SK-N-SH treated with all-trans-retinoic acid at 6 μM for 48 hours (cell line): ENCODE measurements around the gene NFATC3.

Experiments
- ATAC-seq: fragments of 200-7000 bp; cut with Tn5 transposase; 3 replicates; pipeline ENCODE4 v1.9.1; 2020; ENCODE audit warnings: mild to moderate bottlenecking, moderate library complexity
- ARNTL ChIP-seq: fragments of 450-650 bp; formaldehyde crosslinking; IDR thresholded peaks from 2 replicates; pipeline ENCODE4 v1.5.0; 2020; ENCODE audit warnings: low read depth, mild to moderate bottlenecking, moderate library complexity, borderline replicate concordance
- BACH2 ChIP-seq: fragments of 250-450 bp; sonication (Bioruptor Pico); IDR thresholded peaks from 2 replicates; pipeline ENCODE4 v1.9.0; 2021; ENCODE audit warnings: mild to moderate bottlenecking, borderline replicate concordance
- CREB5 ChIP-seq: fragments of 250-450 bp; sonication (Bioruptor Pico); IDR thresholded peaks from 2 replicates; pipeline ENCODE4 v1.5.1; 2020; ENCODE audit warnings: low read depth, mild to moderate bottlenecking, moderate library complexity
- CSDC2 ChIP-seq: fragments of 250-450 bp; sonication (Bioruptor Pico); IDR thresholded peaks from 2 replicates; pipeline ENCODE4 v1.5.0; 2020; ENCODE audit warnings: mild to moderate bottlenecking, moderate library complexity
- CSRNP3 ChIP-seq: fragments of 250-450 bp; sonication (Bioruptor Pico); IDR thresholded peaks from 2 replicates; pipeline ENCODE4 v1.5.1; 2021; ENCODE audit warnings: mild to moderate bottlenecking, moderate library complexity
- ESRRG ChIP-seq: fragments of 250-450 bp; sonication (Bioruptor Pico); IDR thresholded peaks from 2 replicates; pipeline ENCODE4 v1.6.1; 2021; ENCODE audit warnings: mild to moderate bottlenecking
- GLIS3 ChIP-seq: fragments of 250-450 bp; sonication (Bioruptor Pico); IDR thresholded peaks from 2 replicates; pipeline ENCODE4 v1.5.0; 2020; ENCODE audit warnings: mild to moderate bottlenecking, moderate library complexity
- ISL1 ChIP-seq: fragments of 250-450 bp; sonication (Bioruptor Pico); IDR thresholded peaks from 2 replicates; pipeline ENCODE4 v2.1.2; 2022; ENCODE audit warnings: mild to moderate bottlenecking, moderate library complexity
- PPARA ChIP-seq: fragments of 250-450 bp; sonication (Bioruptor Pico); IDR thresholded peaks from 2 replicates; pipeline ENCODE4 v1.5.0; 2020; ENCODE audit warnings: mild to moderate bottlenecking, borderline replicate concordance
- RARB ChIP-seq: fragments of 250-450 bp; sonication (Bioruptor Pico); IDR thresholded peaks from 2 replicates; pipeline ENCODE4 v1.8.0; 2021; ENCODE audit warnings: mild to moderate bottlenecking, moderate library complexity
- SNAI2 ChIP-seq: fragments of 250-450 bp; sonication (Bioruptor Pico); IDR thresholded peaks from 2 replicates; pipeline ENCODE4 v1.5.0; 2020; ENCODE audit warnings: mild to moderate bottlenecking, moderate library complexity
- TCF4 ChIP-seq: fragments of 250-450 bp; sonication (Bioruptor Pico); IDR thresholded peaks from 2 replicates; pipeline ENCODE4 v1.8.0; 2021; ENCODE audit warnings: mild to moderate bottlenecking, moderate library complexity, borderline replicate concordance
- TOX ChIP-seq: fragments of 250-450 bp; sonication (Bioruptor Pico); IDR thresholded peaks from 2 replicates; pipeline ENCODE4 v1.8.0; 2021; ENCODE audit warnings: mild to moderate bottlenecking, moderate library complexity, borderline replicate concordance
- TSHZ2 ChIP-seq: fragments of 250-450 bp; sonication (Bioruptor Pico); IDR thresholded peaks from 2 replicates; pipeline ENCODE4 v1.5.0; 2020; ENCODE audit warnings: mild to moderate bottlenecking, moderate library complexity
- ZC3H10 ChIP-seq: fragments of 250-450 bp; sonication (Bioruptor Pico); IDR thresholded peaks from 2 replicates; pipeline ENCODE4 v1.5.1; 2021; ENCODE audit warnings: mild to moderate bottlenecking, moderate library complexity
- ZFP3 ChIP-seq: fragments of 250-450 bp; sonication (Bioruptor Pico); IDR thresholded peaks from 2 replicates; pipeline ENCODE4 v1.5.0; 2020; ENCODE audit warnings: mild to moderate bottlenecking, moderate library complexity
- ZFP30 ChIP-seq: fragments of 450-650 bp; formaldehyde crosslinking; IDR thresholded peaks from 2 replicates; pipeline ENCODE4 v1.5.0; 2022; ENCODE audit warnings: mild to moderate bottlenecking, moderate library complexity
- ZNF565 ChIP-seq: fragments of 450-650 bp; formaldehyde crosslinking; conservative IDR thresholded peaks from 2 replicates; pipeline ENCODE4 v1.5.0; 2020; ENCODE audit warnings: low read depth, mild to moderate bottlenecking, moderate library complexity
- ZNF70 ChIP-seq: fragments of 450-650 bp; formaldehyde crosslinking; IDR thresholded peaks from 2 replicates; pipeline ENCODE4 v1.5.0; 2020; ENCODE audit warnings: mild to moderate bottlenecking, moderate library complexity
- ZNF8 ChIP-seq: fragments of 450-650 bp; formaldehyde crosslinking; IDR thresholded peaks from 2 replicates; pipeline ENCODE4 v1.5.0; 2020; ENCODE audit warnings: mild to moderate bottlenecking, moderate library complexity
- TF ChIP-seq, protein P1 (sequence below): fragments of 250-450 bp; sonication (Bioruptor Pico); IDR thresholded peaks from 2 replicates; pipeline ENCODE4 v1.8.0; 2020; ENCODE audit warnings: mild to moderate bottlenecking, moderate library complexity, borderline replicate concordance
- TF ChIP-seq, protein P2 (sequence below): fragments of 250-450 bp; sonication (Bioruptor Pico); IDR thresholded peaks from 2 replicates; pipeline ENCODE4 v1.8.0; 2021; ENCODE audit warnings: low read depth, mild to moderate bottlenecking, moderate library complexity, borderline replicate concordance

The NFATC3 gene

DNA sequence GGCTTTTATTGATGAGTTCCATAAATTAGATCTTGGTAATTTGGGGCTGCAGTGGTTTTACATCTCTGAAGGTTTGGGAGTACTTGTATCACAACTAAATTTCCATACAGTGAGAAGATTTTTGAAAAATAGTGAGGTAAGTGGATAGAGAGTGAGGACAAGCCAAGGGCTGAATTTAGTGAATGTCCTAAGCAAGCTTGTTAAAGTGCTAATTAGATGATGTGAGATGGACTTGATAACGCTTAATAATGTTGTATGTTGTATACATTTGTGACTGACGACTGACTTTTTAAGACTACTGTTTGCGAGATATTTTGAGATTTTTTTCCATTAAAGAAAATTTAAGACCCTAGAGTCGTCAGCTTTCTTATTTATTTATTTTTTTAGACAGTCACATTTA is 3.9 kb downstream of the NFATC3 start:
- no peak for ATAC-seq
- TF ChIP-seq, protein P1, sequence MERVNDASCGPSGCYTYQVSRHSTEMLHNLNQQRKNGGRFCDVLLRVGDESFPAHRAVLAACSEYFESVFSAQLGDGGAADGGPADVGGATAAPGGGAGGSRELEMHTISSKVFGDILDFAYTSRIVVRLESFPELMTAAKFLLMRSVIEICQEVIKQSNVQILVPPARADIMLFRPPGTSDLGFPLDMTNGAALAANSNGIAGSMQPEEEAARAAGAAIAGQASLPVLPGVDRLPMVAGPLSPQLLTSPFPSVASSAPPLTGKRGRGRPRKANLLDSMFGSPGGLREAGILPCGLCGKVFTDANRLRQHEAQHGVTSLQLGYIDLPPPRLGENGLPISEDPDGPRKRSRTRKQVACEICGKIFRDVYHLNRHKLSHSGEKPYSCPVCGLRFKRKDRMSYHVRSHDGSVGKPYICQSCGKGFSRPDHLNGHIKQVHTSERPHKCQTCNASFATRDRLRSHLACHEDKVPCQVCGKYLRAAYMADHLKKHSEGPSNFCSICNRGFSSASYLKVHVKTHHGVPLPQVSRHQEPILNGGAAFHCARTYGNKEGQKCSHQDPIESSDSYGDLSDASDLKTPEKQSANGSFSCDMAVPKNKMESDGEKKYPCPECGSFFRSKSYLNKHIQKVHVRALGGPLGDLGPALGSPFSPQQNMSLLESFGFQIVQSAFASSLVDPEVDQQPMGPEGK (CRISPR knock-in tag): no peak
- TF ChIP-seq CSRNP3: no peak
- no peak for TF ChIP-seq PPARA (CRISPR knock-in tag)
- no peak for TF ChIP-seq ZC3H10 (CRISPR knock-in tag)
- no peak for TF ChIP-seq TOX (CRISPR knock-in tag)
- no peak for TF ChIP-seq TCF4
- TF ChIP-seq BACH2 (CRISPR knock-in tag): no peak
- no peak for TF ChIP-seq RARB (CRISPR knock-in tag)
- TF ChIP-seq ZNF70 (CRISPR knock-in tag): no peak
- TF ChIP-seq ZFP3 (CRISPR knock-in tag): no peak
- no peak for TF ChIP-seq GLIS3 (CRISPR knock-in tag)
- no peak for TF ChIP-seq CSDC2 (CRISPR knock-in tag)
- no peak for TF ChIP-seq SNAI2 (CRISPR knock-in tag)
- no peak for TF ChIP-seq ARNTL
- no peak for TF ChIP-seq ESRRG (CRISPR knock-in tag)
- TF ChIP-seq ZFP30: no peak

DNA sequence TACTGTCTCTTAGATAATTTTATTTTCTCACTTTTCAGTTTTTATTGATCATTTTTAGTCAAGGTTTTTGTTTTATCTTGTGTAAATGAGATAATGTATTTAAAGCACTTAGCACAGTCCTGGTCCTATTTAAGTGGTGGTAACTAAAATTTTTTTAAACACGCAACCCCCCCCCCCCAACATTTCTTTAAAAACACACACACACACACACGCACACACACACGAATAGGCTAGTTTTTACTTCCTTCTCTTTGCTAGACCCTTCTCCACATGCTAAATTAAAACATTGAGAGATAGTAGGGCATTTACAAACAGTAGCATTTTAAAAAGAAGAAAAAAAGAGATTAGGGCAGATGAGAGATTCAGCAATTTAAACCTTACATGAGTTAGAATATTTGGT is 5.0 kb downstream of the NFATC3 start:
- ATAC-seq: no peak
- TF ChIP-seq TSHZ2 (CRISPR knock-in tag) (no peak), ARNTL (no peak), ZC3H10 (CRISPR knock-in tag) (no peak), GLIS3 (CRISPR knock-in tag) (no peak), TOX (CRISPR knock-in tag) (no peak)
- TF ChIP-seq, protein P2, sequence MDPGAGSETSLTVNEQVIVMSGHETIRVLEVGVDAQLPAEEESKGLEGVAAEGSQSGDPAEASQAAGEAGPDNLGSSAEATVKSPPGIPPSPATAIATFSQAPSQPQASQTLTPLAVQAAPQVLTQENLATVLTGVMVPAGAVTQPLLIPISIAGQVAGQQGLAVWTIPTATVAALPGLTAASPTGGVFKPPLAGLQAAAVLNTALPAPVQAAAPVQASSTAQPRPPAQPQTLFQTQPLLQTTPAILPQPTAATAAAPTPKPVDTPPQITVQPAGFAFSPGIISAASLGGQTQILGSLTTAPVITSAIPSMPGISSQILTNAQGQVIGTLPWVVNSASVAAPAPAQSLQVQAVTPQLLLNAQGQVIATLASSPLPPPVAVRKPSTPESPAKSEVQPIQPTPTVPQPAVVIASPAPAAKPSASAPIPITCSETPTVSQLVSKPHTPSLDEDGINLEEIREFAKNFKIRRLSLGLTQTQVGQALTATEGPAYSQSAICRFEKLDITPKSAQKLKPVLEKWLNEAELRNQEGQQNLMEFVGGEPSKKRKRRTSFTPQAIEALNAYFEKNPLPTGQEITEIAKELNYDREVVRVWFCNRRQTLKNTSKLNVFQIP (CRISPR knock-in tag): no peak

DNA sequence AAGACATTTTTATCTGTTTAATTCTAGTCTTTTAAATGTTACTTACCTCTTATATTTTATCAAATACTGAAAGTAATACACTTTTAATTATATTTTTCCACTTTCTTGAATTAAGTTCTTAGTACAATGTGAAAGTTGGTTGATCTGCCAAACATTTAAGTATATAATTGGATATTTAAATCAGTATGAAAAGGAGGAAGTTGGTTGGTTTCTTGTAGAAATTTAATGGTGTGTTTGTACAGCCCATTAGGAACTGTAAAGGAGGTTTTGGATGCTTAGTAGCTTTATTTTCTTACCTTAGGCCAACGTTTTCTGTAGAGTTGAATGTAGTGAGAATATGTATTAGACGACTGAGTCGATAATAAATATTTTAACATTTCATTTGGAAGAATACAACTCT is 5.4 kb downstream of the NFATC3 start:
- ATAC-seq: no peak
- no peak for TF ChIP-seq PPARA (CRISPR knock-in tag)
- TF ChIP-seq TCF4: no peak
- no peak for TF ChIP-seq BACH2 (CRISPR knock-in tag)
- no peak for TF ChIP-seq CSDC2 (CRISPR knock-in tag)
- no peak for TF ChIP-seq ZFP3 (CRISPR knock-in tag)
- no peak for TF ChIP-seq RARB (CRISPR knock-in tag)
- no peak for TF ChIP-seq ZNF8 (CRISPR knock-in tag)
- no peak for TF ChIP-seq ESRRG (CRISPR knock-in tag)
- TF ChIP-seq ZC3H10 (CRISPR knock-in tag): no peak
- no peak for TF ChIP-seq CREB5 (CRISPR knock-in tag)
- no peak for TF ChIP-seq ISL1 (CRISPR knock-in tag)
- TF ChIP-seq ZNF70 (CRISPR knock-in tag): no peak
- no peak for TF ChIP-seq ZNF565 (CRISPR knock-in tag)
- TF ChIP-seq, protein P2 (CRISPR knock-in tag): no peak
- TF ChIP-seq SNAI2 (CRISPR knock-in tag): no peak
- no peak for TF ChIP-seq GLIS3 (CRISPR knock-in tag)
- no peak for TF ChIP-seq ZFP30
- TF ChIP-seq TSHZ2 (CRISPR knock-in tag): no peak
- TF ChIP-seq TOX (CRISPR knock-in tag): no peak
